NCI-H774 (cell line): ENCODE measurements around the gene PLSCR2.
"Not testable (repeated sequence)": the region's sequence is repeated elsewhere in the genome, so short reads cannot be mapped to it uniquely, and the experiment has no call there.

Experiments used
- DNase-seq: peaks from one replicate; lab custom pipeline; 2025; lab: John Stamatoyannopoulos, UW

Gene PLSCR2

DNA sequence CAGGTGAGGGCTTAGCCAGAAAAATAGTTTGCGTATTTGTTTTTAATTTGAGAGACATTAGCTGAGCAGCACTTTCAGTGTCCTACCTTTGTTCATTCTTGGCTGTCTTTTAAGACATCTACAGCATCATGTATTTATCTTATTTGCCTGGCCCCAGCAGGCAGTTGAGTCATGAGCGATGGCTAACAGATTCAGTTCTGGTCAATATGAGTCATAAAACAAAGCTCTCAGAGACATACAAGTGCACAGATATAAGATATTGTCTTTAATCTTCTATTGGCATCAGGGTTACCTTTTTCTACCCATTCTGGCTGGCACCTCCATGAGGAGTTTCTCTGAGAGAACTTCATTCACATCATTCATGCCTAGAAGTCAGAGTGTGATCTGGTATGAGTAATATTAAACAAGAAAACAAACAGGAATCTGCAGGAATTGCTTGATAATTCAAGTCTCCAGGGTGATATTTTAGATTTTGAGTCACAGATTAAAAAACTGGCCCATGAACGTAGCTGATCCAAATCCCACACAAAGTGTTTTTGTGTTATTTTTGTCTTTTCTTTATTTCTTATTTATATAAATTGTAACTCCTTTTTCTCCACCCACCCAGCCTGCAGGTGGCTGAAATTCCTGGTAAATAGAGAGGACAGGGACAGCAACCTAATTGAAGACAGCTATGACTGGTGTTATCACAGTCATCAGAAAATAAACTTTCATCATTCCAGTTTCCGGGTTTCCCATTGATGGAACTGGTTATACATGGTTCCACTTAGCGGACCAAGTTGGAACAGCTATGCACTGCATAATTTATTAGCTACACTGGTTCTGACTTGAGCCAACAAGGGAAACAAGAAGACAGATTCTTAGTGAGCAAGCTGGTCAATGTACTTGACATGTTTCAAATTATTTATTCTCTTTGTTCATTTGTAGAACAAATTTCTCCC lies 47.3 kb downstream of the PLSCR2 start:
- DNase-seq: no peak

DNA sequence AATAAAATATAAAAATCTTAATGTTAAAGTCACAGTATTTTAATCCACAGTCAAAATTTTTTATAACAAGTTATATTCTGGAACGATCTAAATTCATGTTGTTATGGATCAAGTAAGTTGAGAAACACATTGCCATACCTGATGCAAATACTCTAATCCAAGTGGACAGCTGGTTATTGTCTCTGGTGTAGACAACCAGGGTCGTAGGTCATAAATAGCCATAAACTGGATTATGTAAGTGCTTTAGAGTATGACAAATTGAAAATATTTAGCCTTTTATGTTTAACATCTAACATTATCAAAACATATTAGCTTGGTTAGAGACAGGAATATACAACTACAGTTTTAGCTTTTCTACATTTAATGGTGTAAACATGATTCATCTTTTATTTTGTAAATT lies 53.0 kb downstream of the PLSCR2 start:
- DNase-seq: no peak

DNA sequence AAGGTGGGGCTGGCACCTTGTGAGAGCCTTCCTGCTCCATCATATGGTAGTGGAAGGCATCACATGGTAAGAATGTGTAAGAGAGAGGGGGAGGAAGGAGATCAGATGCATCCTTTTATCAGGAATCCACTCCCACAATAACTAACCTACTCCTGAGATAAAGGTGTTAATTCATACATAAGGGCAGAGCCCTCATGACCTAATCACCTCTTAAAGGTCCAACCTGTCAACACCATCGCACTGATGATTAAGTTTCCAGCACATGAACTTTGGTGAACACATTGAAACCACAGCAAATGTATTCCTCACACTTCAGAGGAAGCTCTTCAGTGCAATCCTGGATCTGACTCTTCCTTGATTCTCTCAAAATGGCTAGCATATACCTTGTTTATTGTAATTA lies 55.4 kb downstream of the PLSCR2 start:
- DNase-seq: no peak

DNA sequence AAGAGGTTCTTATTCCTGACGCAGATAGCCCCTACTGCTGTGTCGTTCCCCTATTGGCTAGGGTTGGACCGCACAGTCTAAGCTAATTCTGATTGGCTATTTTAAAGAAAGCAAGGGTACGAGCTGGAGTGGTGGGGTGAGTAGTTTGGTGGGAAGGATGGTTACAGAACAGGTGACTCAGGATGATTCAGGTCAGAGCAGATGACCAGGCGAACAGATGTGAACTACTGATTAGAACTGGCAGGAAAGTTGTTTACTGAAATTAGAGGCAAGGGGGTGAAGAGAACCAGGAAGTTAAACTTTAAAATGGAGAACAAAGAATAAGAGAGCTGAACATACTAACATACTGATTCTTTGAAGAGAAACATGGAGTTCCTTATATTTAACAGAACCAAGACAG lies 56.6 kb downstream of the PLSCR2 start:
- not testable (repeated sequence) for DNase-seq

DNA sequence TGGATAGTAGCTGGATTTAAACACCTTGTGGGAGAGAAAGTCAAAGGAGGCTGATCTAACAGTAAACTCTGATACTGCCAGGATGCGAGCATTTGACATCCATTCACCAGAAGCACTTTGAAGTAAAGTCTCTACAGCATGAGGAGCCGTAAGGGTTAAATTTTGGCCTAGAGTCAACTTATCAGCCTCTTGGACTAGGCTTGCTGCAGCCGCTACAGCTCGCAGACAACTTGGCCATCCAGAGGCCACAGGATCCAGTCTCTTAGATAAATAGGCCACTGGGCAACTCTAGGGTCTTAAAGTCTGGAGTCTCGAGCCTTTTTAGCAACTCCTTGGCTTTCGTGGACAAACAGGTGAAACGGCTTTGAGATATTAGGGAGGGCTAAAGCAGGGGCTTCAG lies 61.4 kb downstream of the PLSCR2 start:
- DNase-seq: no peak

DNA sequence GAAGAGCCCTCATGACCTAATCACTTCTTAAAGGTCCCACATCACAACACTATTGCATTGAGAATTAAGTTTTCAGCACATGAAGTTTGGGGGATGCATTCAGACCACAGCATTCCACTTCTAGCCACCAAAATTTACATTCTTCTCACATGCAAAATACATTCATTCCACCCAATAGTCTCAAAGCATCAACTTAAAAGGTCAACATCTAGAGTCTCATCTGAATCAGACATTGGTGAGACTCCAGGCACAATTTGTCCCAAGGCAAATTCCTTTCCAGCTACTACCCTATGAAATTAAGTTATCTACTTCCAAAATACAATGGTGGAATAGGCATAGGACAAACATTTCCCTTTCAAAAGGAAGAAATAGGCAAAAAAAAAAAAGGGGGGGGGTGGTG lies 64.9 kb downstream of the PLSCR2 start:
- DNase-seq: no peak

DNA sequence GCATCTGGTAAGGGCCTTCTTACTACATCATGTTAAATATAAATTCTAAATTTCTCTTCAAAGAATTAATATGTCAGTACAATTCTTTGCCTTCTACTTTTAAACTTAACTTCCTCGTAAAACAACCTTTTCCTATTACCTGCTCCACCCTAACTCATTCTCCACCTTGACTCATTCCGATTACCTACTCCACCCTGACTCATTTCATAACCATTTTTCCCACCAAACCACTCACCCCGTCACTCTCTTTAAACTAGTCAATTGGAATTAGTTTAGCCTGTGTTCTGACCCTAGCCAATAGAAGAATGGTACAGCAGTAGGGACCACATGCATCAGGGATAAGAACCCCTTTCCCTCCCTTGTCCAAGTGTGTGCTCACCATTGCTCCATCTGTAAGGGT lies 65.6 kb downstream of the PLSCR2 start:
- DNase-seq: no peak

DNA sequence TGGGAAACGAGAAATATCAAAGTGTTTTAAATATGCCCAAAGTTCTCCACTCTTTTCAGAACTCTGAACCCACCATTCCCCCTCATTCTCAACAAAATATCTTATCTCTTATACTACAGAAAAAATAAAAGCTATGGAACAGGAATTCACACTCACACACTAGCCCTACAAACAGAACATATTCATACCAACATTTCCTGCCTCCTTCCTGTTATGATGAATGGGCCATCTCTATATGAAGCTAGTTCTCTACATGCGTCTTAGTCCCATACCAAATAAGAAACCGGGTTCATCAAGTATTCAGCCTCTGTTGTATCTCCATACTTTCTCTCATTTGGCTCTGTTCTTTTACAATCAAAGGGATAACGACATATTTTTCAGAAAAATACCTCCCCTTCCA lies 72.6 kb downstream of the PLSCR2 start:
- DNase-seq: no peak

DNA sequence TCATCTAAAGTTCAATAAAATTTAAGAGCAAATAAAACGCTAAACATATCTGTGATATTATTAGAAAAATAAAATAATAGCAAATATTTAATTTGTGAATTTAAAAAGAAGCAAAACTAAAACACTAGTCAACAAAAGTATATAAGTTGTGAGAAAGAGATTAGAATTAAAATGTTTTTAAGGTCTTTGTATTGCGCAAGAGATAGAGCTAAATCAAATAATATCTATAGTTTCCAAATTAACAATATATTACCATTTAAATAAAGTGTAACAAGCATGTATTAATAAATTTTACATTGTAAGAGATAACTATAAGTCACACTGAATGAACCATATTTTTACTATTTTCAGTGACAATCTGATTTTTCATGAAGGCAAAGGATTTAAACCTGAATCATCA lies 74.2 kb downstream of the PLSCR2 start:
- DNase-seq: no peak

DNA sequence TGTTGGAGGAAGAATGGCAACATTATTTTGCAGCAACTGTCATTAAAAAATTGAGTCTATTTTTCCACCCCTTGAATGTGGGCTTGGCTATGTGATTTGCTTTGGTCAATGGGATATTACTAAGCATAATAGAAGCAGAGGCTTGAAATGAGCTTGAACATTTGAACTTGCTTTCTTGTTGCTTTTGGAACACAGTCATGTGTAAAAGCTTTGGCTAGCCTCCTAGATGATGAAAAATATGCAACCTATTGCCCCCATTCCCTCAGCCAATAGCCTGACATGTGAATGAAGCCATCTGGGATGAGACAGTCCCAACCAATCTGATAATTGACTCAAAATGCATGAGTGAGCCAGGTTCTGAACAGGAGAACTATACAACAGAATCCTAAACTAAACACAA lies 78.4 kb downstream of the PLSCR2 start:
- DNase-seq: no peak

DNA sequence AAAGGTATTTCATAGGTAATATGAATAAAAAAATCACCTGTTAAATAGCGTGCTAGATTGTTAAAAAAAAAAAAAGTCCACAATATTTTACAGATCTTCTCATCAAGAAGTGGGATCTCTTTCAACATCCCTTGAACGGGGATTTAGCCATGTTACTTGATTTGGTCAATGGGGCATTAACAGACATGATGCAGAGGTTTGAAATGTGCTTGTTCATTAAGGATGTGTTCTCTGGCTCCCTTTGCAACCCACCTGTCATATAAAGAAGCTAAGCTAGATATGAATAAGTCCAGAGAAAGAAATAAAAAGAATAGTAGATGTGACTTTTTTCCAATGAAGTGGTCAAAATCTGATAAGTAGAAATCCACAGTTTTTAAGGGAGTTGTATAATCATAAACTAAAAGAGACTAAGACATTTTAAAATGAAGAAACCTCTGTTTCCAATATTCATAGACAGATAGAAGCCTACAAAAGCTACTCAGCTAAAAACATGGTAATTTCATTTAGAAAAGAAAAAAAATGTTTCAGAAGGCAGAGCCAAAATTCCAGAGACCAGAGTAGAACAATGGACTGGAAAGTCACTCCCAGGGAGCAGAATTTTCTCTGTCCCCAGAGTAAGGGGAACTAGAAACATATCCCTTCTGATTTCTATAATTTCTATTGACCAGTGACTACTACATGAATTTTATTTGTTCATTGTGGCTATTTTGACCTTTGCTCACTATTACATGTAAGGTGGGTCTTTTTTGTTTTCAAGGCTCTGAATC lies 79.2 kb downstream of the PLSCR2 start:
- no peak for DNase-seq

DNA sequence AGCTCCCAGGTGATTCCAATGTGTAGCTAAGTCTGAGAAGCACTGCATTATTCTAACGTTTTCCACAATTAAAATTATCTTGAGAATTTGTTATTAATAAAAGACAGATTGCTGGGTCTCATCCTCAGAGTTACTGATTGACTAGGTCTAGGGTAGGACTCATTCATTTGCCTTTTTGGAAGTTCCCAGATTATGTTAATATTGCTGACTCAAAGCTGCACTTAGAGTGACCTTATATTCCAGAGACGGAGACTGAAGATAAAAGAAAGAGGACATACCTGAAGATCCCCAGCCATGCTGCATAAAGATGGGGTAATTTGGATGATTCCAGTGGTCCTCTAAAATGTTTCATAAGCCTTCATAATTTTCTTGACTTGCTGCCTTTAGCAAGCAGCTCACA lies 81.8 kb downstream of the PLSCR2 start:
- no peak for DNase-seq

DNA sequence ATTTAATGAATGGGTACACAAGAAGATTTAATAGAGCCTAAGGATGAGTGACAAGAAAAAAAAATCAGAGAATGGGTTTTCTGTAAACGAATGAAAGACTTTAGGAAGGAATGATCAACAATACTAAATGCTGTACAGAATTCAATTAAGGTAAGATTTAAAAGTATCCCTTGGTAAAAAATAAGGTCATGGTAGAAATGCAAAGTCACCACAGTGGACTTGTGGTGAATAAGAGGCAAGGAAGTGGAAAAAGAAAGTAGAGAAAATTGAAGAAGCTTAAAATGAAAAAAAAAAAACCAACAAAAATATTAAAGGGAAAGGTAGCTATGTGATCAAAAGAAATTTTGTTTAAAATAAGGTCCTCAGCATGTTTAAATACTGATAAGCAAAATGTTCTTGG lies 82.4 kb downstream of the PLSCR2 start:
- no peak for DNase-seq

DNA sequence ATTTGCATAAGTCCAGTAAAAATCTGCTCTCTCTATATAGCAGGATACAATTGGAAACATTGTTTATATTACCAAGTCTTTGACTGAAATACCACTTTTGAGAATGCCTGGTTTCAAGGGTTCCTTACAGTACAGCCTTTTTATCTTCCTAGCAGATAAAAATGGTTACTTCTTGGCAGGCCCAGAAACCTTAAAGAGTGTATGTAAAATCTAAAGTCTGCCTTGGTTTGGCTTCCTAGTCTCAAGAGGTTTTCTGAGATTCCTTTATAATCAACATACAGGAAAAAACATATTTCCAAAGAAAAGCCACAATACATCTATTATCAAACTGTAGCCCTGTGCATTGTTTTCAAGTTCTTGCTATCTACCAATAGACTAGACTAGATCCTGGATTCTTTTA lies 84.6 kb downstream of the PLSCR2 start:
- DNase-seq: no peak
